Hematopoietic multipotent progenitor cell treated with erythropoietin and hydrocortisone succinate and interleukin-3 and kit ligand, for 6 days (in vitro differentiated cells): Measurements from ENCODE around the gene LRP1B.

Source experiments
- DNase-seq: peaks from one replicate; pipeline ENCODE4 v3.0.0-alpha.2; 2015

Gene LRP1B

GRCh38 chr2:142038826-142039225, 92.0 kb downstream of the LRP1B start:
- DNase-seq, result no peak

GRCh38 chr2:142037744-142038143, 93.1 kb downstream of the LRP1B start:
- DNase-seq, result no peak

GRCh38 chr2:142037066-142037465, 93.8 kb downstream of the LRP1B start:
- no peak for DNase-seq

- no peak for DNase-seq
Observed at GRCh38 chr2:142033393-142033792, 97.4 kb downstream of the LRP1B start.

- no peak for DNase-seq
Observed at GRCh38 chr2:142031656-142032055, 99.2 kb downstream of the LRP1B start.

GRCh38 chr2:142030735-142031134, 100.1 kb downstream of the LRP1B start:
- no peak for DNase-seq

GRCh38 chr2:142029974-142030373, 100.8 kb downstream of the LRP1B start:
- no peak for DNase-seq

- no peak for DNase-seq
Observed at GRCh38 chr2:142025394-142025793, 105.4 kb downstream of the LRP1B start.

- no peak for DNase-seq
Observed at GRCh38 chr2:142020368-142020767, 110.4 kb downstream of the LRP1B start.

- no peak for DNase-seq
Observed at GRCh38 chr2:142014536-142014935, 116.3 kb downstream of the LRP1B start.

- no peak for DNase-seq
Observed at GRCh38 chr2:142012797-142013196, 118.0 kb downstream of the LRP1B start.

GRCh38 chr2:142010477-142011270, 120.1 kb downstream of the LRP1B start:
- no peak for DNase-seq

GRCh38 chr2:142008135-142008744, 122.6 kb downstream of the LRP1B start:
- no peak for DNase-seq

GRCh38 chr2:141994066-141994465, 136.8 kb downstream of the LRP1B start:
- DNase-seq, result no peak

GRCh38 chr2:141992695-141993094, 138.1 kb downstream of the LRP1B start:
- DNase-seq, result no peak

GRCh38 chr2:141968433-141968832, 162.4 kb downstream of the LRP1B start:
- no peak for DNase-seq

GRCh38 chr2:141967980-141968379, 162.8 kb downstream of the LRP1B start:
- no peak for DNase-seq

- no peak for DNase-seq
Observed at GRCh38 chr2:141967503-141967902, 163.3 kb downstream of the LRP1B start.

GRCh38 chr2:141959941-141960340, 170.9 kb downstream of the LRP1B start:
- DNase-seq, result no peak

GRCh38 chr2:141959016-141959415, 171.8 kb downstream of the LRP1B start:
- DNase-seq, result no peak

GRCh38 chr2:141957827-141958450, 172.9 kb downstream of the LRP1B start:
- no peak for DNase-seq

GRCh38 chr2:141957321-141957720, 173.5 kb downstream of the LRP1B start:
- DNase-seq, result no peak

- DNase-seq, result no peak
Observed at GRCh38 chr2:141947396-141948114, 183.3 kb downstream of the LRP1B start.
